ENCODE data around the gene MAGI1. TPM values are rescaled to one million over a fixed set of nuclear protein-coding genes. Genes with fewer than 3 reads are reported as not detected.

The MAGI1 gene
- polyA plus RNA-seq, 1 donor, result 31.2 TPM

DNA sequence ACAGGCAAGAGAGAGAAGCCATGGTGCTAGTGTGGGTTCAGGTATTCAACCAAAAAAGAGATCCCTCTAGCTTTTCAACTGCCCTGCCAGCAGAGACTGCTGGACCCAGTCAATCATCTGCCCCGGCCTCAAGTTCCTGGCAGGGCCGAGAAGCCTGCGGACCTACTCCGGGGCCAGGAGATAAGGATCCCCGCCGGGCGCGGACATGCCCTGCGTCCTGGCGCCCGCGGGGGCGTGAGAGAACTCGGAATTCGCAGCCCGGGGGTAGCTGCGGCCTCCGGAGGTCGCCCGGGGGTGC is 821 bp upstream of the MAGI1 start:
- WGBS (ENCODE audit: insufficient coverage, low lambda C conversion rate), result no CpG with 5 or more reads among the region's 20 CpGs
- peaks cover 13% of the 10 kb centered on the region for H3K4me1 ChIP-seq (ENCODE audit: control insufficient read depth, insufficient read depth, low read length)
- H3K27me3 ChIP-seq (ENCODE audit: control insufficient read depth, insufficient read depth, low read length), result no peaks in the 10 kb centered on the region
- DNase-seq, result peak in 1 of 2 donors; percentile 58
- H3K9me3 ChIP-seq (ENCODE audit: control insufficient read depth, low read depth, low read length), result no peaks in the 10 kb centered on the region
- H3K36me3 ChIP-seq (ENCODE audit: control insufficient read depth, insufficient read depth, low read length), result no peaks in the 10 kb centered on the region
- peak overlapping the region; percentile 95 for H3K4me3 ChIP-seq (ENCODE audit: low read length)
- peak overlapping the region; percentile 87 for H3K27ac ChIP-seq (ENCODE audit: low read length)

DNA sequence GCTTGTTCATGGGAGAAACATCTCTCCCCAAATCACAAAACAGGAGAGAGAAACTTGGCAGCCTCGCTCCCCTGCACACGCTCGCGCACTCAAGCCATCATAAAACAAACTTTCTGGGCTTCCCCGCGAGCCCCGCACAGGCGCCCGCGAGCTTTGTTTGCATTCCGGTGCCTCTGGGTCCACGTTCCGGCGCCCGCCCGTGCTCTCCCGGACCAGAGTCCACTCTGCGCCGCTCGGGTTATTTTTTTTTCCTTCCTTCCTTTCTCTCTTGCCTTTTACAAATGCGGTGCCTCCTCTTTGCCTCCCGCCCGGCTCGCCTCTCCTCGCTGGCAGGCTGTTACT is 363 bp downstream of the MAGI1 start:
- peak overlapping the region; percentile 99 for H3K27ac ChIP-seq (ENCODE audit: low read length)
- WGBS (ENCODE audit: insufficient coverage, low lambda C conversion rate), result no CpG with 5 or more reads among the region's 25 CpGs
- H3K4me1 ChIP-seq (ENCODE audit: control insufficient read depth, insufficient read depth, low read length), result peaks cover 13% of the 10 kb centered on the region
- H3K9me3 ChIP-seq (ENCODE audit: control insufficient read depth, low read depth, low read length), result no peaks in the 10 kb centered on the region
- H3K27me3 ChIP-seq (ENCODE audit: control insufficient read depth, insufficient read depth, low read length), result no peaks in the 10 kb centered on the region
- peak overlapping the region; percentile 95 for H3K4me3 ChIP-seq (ENCODE audit: low read length)
- DNase-seq, result peak in 1 of 2 donors; percentile 74
- H3K36me3 ChIP-seq (ENCODE audit: control insufficient read depth, insufficient read depth, low read length), result no peaks in the 10 kb centered on the region

- peak overlapping the region; percentile 99 for H3K27ac ChIP-seq (ENCODE audit: low read length)
- no CpG with 5 or more reads among the region's 31 CpGs for WGBS (ENCODE audit: insufficient coverage, low lambda C conversion rate)
- no peaks in the 10 kb centered on the region for H3K9me3 ChIP-seq (ENCODE audit: control insufficient read depth, low read depth, low read length)
- no peak for DNase-seq
- H3K36me3 ChIP-seq (ENCODE audit: control insufficient read depth, insufficient read depth, low read length), result no peaks in the 10 kb centered on the region
- peak overlapping the region; percentile 95 for H3K4me3 ChIP-seq (ENCODE audit: low read length)
- H3K27me3 ChIP-seq (ENCODE audit: control insufficient read depth, insufficient read depth, low read length), result no peaks in the 10 kb centered on the region
- peaks cover 13% of the 10 kb centered on the region for H3K4me1 ChIP-seq (ENCODE audit: control insufficient read depth, insufficient read depth, low read length)
These were observed 740 bp downstream of the MAGI1 start for GRCh38 chr3:66037986-66038369.

- DNase-seq, result peak; percentile 39 to 75
- Histone ChIP-seq H3K27ac (ENCODE audit: low read length) (peak overlapping the region; percentile 99), H3K4me1 (ENCODE audit: control insufficient read depth, insufficient read depth, low read length) (peaks cover 13% of the 10 kb centered on the region), H3K9me3 (ENCODE audit: control insufficient read depth, low read depth, low read length) (no peaks in the 10 kb centered on the region), H3K4me3 (ENCODE audit: low read length) (peak overlapping the region; percentile 95), H3K36me3 (ENCODE audit: control insufficient read depth, insufficient read depth, low read length) (no peaks in the 10 kb centered on the region), H3K27me3 (ENCODE audit: control insufficient read depth, insufficient read depth, low read length) (no peaks in the 10 kb centered on the region)
- no CpG with 5 or more reads among the region's 33 CpGs for WGBS (ENCODE audit: insufficient coverage, low lambda C conversion rate)
These were observed 1.3 kb downstream of the MAGI1 start for GRCh38 chr3:66037330-66037985.

DNA sequence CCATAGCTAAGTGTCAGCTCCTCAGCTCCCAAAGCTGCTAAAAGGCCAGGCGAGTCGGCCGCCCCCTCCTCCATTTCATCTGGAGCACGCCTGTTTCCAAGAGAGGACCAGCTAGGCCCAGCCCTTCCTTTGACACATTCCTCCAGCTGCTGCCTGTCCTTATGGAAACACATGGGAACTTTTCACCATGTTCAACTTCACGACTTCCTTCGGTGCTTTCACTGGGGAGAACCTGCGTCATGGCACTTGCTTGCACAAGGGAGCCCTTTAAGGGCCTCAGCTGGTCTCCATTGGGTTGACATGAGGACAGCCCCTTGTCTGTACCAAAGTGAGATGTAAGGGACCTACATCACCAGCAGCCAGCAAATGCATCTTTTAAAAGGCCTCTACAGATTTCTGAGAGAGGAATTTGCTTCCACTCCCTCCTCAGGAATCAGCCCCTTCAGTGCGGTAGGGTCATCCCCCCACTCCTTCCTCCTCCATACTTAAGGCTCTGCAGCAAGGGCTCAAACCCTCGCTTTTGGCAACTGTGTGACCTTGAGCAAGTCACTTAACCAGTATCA is 2.1 kb downstream of the MAGI1 start:
- Histone ChIP-seq H3K9me3 (ENCODE audit: control insufficient read depth, low read depth, low read length) (no peaks in the 10 kb centered on the region), H3K27me3 (ENCODE audit: control insufficient read depth, insufficient read depth, low read length) (no peaks in the 10 kb centered on the region), H3K4me3 (ENCODE audit: low read length) (peak overlapping the region; percentile 95), H3K27ac (ENCODE audit: low read length) (peak overlapping the region; percentile 99), H3K36me3 (ENCODE audit: control insufficient read depth, insufficient read depth, low read length) (no peaks in the 10 kb centered on the region), H3K4me1 (ENCODE audit: control insufficient read depth, insufficient read depth, low read length) (peaks cover 13% of the 10 kb centered on the region)
- peak; percentile 41 to 65 for DNase-seq
- no CpG with 5 or more reads among the region's 9 CpGs for WGBS (ENCODE audit: insufficient coverage, low lambda C conversion rate)

- H3K27ac ChIP-seq (ENCODE audit: low read length), result peak overlapping the region; percentile 99
- peak in 1 of 2 donors; percentile 57 for DNase-seq
- WGBS (ENCODE audit: insufficient coverage, low lambda C conversion rate), result 0% methylated on average over 1 of the region's 5 CpGs
- no peaks in the 10 kb centered on the region for H3K36me3 ChIP-seq (ENCODE audit: control insufficient read depth, insufficient read depth, low read length)
- peak overlapping the region; percentile 95 for H3K4me3 ChIP-seq (ENCODE audit: low read length)
- no peaks in the 10 kb centered on the region for H3K27me3 ChIP-seq (ENCODE audit: control insufficient read depth, insufficient read depth, low read length)
- peaks cover 13% of the 10 kb centered on the region for H3K4me1 ChIP-seq (ENCODE audit: control insufficient read depth, insufficient read depth, low read length)
- no peaks in the 10 kb centered on the region for H3K9me3 ChIP-seq (ENCODE audit: control insufficient read depth, low read depth, low read length)
These were observed 2.8 kb downstream of the MAGI1 start for GRCh38 chr3:66035763-66036477.

- Histone ChIP-seq H3K36me3 (ENCODE audit: control insufficient read depth, insufficient read depth, low read length) (no peaks in the 10 kb centered on the region), H3K27me3 (ENCODE audit: control insufficient read depth, insufficient read depth, low read length) (no peaks in the 10 kb centered on the region), H3K4me3 (ENCODE audit: low read length) (no peak overlapping the region), H3K9me3 (ENCODE audit: control insufficient read depth, low read depth, low read length) (no peaks in the 10 kb centered on the region), H3K4me1 (ENCODE audit: control insufficient read depth, insufficient read depth, low read length) (peaks cover 16% of the 10 kb centered on the region), H3K27ac (ENCODE audit: low read length) (no peak overlapping the region)
- DNase-seq, result no peak
- no CpG with 5 or more reads among the region's 3 CpGs for whole genome bisulfite sequencing (ENCODE audit: insufficient coverage, low lambda C conversion rate)
These were observed 5.2 kb downstream of the MAGI1 start for GRCh38 chr3:66033241-66034138.

DNA sequence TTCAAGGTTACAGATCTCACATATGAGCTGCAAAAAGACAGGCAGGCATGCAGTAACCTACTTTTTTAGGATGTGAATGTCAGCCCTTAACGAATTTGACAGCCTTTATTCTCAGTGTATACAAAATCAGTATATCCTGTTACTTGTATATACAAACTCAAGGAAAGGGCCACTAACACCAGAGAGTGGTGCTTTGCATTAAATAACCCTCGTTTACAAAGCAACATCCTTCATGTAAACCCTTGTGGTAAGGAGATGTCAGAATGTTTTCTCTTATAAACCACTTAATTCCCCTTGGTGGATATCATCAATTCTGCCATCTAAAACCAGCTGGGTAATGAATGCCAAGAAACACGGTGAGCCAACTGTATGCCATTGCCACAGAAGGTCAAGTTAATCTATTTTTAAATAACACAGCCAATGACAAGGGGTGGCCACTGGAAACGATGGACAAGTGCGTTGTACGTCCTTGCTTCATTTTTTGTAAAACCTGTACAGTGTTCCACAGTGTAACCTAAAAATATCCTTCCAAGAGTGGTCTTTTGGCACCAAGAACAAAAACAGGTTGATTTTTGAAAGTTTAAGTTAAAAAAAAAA is 7.5 kb downstream of the MAGI1 start:
- Histone ChIP-seq H3K4me1 (ENCODE audit: control insufficient read depth, insufficient read depth, low read length) (peaks cover 10% of the 10 kb centered on the region), H3K36me3 (ENCODE audit: control insufficient read depth, insufficient read depth, low read length) (no peaks in the 10 kb centered on the region), H3K27ac (ENCODE audit: low read length) (no peak overlapping the region), H3K27me3 (ENCODE audit: control insufficient read depth, insufficient read depth, low read length) (no peaks in the 10 kb centered on the region), H3K4me3 (ENCODE audit: low read length) (no peak overlapping the region), H3K9me3 (ENCODE audit: control insufficient read depth, low read depth, low read length) (no peaks in the 10 kb centered on the region)
- no peak for DNase-seq
- WGBS (ENCODE audit: insufficient coverage, low lambda C conversion rate), result 100% methylated on average over 1 of the region's 6 CpGs

- Histone ChIP-seq H3K27ac (ENCODE audit: low read length) (no peak overlapping the region), H3K4me1 (ENCODE audit: control insufficient read depth, insufficient read depth, low read length) (peaks cover 3% of the 10 kb centered on the region), H3K4me3 (ENCODE audit: low read length) (no peak overlapping the region), H3K36me3 (ENCODE audit: control insufficient read depth, insufficient read depth, low read length) (no peaks in the 10 kb centered on the region), H3K9me3 (ENCODE audit: control insufficient read depth, low read depth, low read length) (no peaks in the 10 kb centered on the region), H3K27me3 (ENCODE audit: control insufficient read depth, insufficient read depth, low read length) (no peaks in the 10 kb centered on the region)
- DNase-seq, result no peak
These were observed 9.3 kb downstream of the MAGI1 start for GRCh38 chr3:66029443-66029842.

DNA sequence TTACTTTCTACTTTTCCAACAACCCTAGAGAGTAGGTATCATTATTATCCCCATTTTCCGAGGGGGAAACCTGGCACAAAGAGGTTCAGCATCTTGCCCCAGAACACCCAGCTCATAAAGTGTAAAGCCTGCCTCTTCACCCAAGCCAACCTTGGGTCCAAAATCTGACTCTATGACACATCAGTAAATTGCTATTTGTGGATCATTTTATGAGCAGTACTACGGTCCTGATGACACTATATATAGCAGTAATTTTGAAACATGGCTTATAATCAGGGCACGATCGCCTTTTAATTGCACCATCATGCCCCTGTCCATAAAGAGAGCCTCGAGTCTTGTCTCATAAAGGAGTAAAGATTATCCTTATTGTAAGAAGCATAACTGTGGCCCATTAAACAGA is 9.7 kb downstream of the MAGI1 start:
- no peaks in the 10 kb centered on the region for H3K9me3 ChIP-seq (ENCODE audit: control insufficient read depth, low read depth, low read length)
- H3K27me3 ChIP-seq (ENCODE audit: control insufficient read depth, insufficient read depth, low read length), result no peaks in the 10 kb centered on the region
- WGBS (ENCODE audit: insufficient coverage, low lambda C conversion rate), result no CpG with 5 or more reads among the region's 5 CpGs
- no peak overlapping the region for H3K27ac ChIP-seq (ENCODE audit: low read length)
- H3K4me3 ChIP-seq (ENCODE audit: low read length), result no peak overlapping the region
- peaks cover 3% of the 10 kb centered on the region for H3K4me1 ChIP-seq (ENCODE audit: control insufficient read depth, insufficient read depth, low read length)
- DNase-seq, result peak in 1 of 2 donors; percentile 47
- H3K36me3 ChIP-seq (ENCODE audit: control insufficient read depth, insufficient read depth, low read length), result no peaks in the 10 kb centered on the region

All from large intestine (tissue), 3 donors.